Fibroblast of villous mesenchyme (primary cell): ENCODE results near the gene CEP112. TPM values are rescaled to one million over a fixed set of nuclear protein-coding genes. Genes with fewer than 3 reads are reported as not detected.
A peak's percentile ranks its signal among the peaks of the same experiment; 100 is the strongest.

Experiments used
- DNase-seq: peaks from one replicate; pipeline ENCODE4 v3.0.0-alpha.2; 2010; ENCODE audit warnings: low read depth
- H3K4me3 ChIP-seq: 2 replicates; pipeline ENCODE4 v1.5.1; 2011; ENCODE audit warnings: low read depth, mild to moderate bottlenecking, low read length
- CTCF ChIP-seq: IDR thresholded peaks from 2 replicates; pipeline ENCODE4 v1.5.1; 2012; ENCODE audit warnings: low read depth, mild to moderate bottlenecking, low read length; ENCODE audit not compliant: insufficient read depth
- total RNA-seq: library from RNA; depleted of rRNA; stranded (reverse); fragments of >200 nt; gene quantifications from 2 replicates; pipeline ENCODE4 v1.2.3, GENCODE V29; 2012

The CEP112 gene
- total RNA-seq, 1 donor: 10.8 TPM

- no peak for TF ChIP-seq CTCF
- H3K4me3 ChIP-seq: no peak overlapping the region
- peak; percentile 23 for DNase-seq
Observed at GRCh38 chr17:65749479-65749878, 442.5 kb downstream of the CEP112 start.

- TF ChIP-seq CTCF: no peak
- DNase-seq: no peak
- no peak overlapping the region for H3K4me3 ChIP-seq
Observed at GRCh38 chr17:65745241-65745640, 446.7 kb downstream of the CEP112 start.

GRCh38 chr17:65743308-65743655, 448.7 kb downstream of the CEP112 start:
- no peak overlapping the region for H3K4me3 ChIP-seq
- no peak for DNase-seq
- no peak for TF ChIP-seq CTCF

- TF ChIP-seq CTCF: no peak
- no peak for DNase-seq
- no peak overlapping the region for H3K4me3 ChIP-seq
Observed at GRCh38 chr17:65742403-65743307, 449.3 kb downstream of the CEP112 start.

GRCh38 chr17:65741710-65742109, 450.2 kb downstream of the CEP112 start:
- TF ChIP-seq CTCF: no peak
- DNase-seq: no peak
- no peak overlapping the region for H3K4me3 ChIP-seq

GRCh38 chr17:65739034-65739433, 452.9 kb downstream of the CEP112 start:
- no peak for DNase-seq
- no peak for TF ChIP-seq CTCF
- no peak overlapping the region for H3K4me3 ChIP-seq
